ENCODE results near the gene PDX1. TPM values are rescaled to one million over a fixed set of nuclear protein-coding genes. Genes with fewer than 3 reads are reported as not detected.

The PDX1 gene
- total RNA-seq, 1 donor from 2014 or later = not detected

- no peaks in the 10 kb centered on the region for H3K9me3 ChIP-seq
- ATAC-seq = no peak
- H3K27me3 ChIP-seq = peaks cover 97% of the 10 kb centered on the region
- H3K4me1 ChIP-seq = no peaks in the 10 kb centered on the region
- TF ChIP-seq CTCF (IDR thresholded peaks at IDR 0.05) = no peak
- no peak overlapping the region for H3K4me3 ChIP-seq
- H3K27ac ChIP-seq = no peak overlapping the region
- no peak for DNase-seq
- intact Hi-C loops (cut with DNase I) = loop anchor here (10.0 kb wide), 1 partner anchor 149 kb away; no protein-coding TSS in a partner anchor
- no peaks in the 10 kb centered on the region for H3K36me3 ChIP-seq
These were observed 54.3 kb downstream of the PDX1 start for GRCh38 chr13:27973961-27974662.

Other genes starting within 250 kb of the PDX1 start
- not detected for gene GSX1, start 127.5 kb upstream of the PDX1 start, total RNA-seq
- not detected for gene CDX2, start 49.3 kb downstream of the PDX1 start, total RNA-seq
- not detected for gene URAD, start 68.7 kb downstream of the PDX1 start, total RNA-seq
- 1.1 TPM for gene FLT3, start 180.6 kb downstream of the PDX1 start, total RNA-seq
- gene PAN3, start 218.5 kb downstream of the PDX1 start, total RNA-seq = 34.3 TPM

Data from upper lobe of right lung (tissue), 1 donor.